ENCODE measurements around the gene CYFIP1.

GRCh38 chr15:22874256-22874655, 105.9 kb downstream of the CYFIP1 start:
- TF ChIP-seq CTCF (IDR thresholded peaks at IDR 0.05; ENCODE audit: insufficient read depth, low read length, poor library complexity, severe bottlenecking) = no peak
- no peak for TF ChIP-seq EZH2phosphoT487 (conservative IDR thresholded peaks at IDR 0.05; ENCODE audit: low read length)

Measured in SU-DHL-6 (cell line).